Measurements from ENCODE around the gene ADCY6.
"Not testable (repeated sequence)": the region's sequence is repeated elsewhere in the genome, so short reads cannot be mapped to it uniquely, and the experiment has no call there.

The ADCY6 gene

DNA sequence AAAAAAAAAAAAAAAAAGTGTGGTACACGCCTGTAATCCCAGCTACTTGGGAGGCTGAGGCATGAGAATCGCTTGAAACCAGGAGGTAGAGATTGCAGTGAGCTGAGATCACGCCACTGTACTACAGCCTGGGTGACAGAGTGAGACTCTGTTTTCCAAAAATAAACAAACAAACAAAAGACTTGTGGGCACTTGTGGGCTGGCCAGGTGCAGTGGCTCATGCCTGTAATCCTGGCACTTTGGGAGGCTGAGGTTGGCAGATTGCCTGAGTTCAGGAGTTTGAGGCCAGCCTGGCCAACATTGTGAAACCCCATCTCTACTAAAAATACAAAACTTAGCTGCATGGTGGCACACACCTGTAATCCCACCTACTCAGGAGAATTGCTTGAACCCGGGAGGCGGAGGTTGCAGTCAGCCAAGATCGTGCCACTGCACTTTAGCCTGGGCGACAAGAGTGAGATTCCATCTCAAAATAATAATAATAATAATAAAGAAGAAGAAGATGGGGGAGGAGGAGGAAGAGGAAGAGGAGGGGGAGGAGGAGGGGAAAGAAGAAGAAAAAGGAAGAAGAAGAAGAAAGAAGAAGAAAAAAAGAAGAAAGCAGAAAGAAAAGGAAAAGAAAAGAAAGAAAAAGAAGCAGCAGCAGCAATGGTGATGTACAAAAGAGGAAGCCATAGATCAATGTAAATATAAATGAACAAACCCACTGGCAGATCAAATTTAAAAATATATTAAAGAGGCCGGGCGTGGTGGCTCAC lies 44.5 kb downstream of the ADCY6 start:
- no peak for DNase-seq

DNA sequence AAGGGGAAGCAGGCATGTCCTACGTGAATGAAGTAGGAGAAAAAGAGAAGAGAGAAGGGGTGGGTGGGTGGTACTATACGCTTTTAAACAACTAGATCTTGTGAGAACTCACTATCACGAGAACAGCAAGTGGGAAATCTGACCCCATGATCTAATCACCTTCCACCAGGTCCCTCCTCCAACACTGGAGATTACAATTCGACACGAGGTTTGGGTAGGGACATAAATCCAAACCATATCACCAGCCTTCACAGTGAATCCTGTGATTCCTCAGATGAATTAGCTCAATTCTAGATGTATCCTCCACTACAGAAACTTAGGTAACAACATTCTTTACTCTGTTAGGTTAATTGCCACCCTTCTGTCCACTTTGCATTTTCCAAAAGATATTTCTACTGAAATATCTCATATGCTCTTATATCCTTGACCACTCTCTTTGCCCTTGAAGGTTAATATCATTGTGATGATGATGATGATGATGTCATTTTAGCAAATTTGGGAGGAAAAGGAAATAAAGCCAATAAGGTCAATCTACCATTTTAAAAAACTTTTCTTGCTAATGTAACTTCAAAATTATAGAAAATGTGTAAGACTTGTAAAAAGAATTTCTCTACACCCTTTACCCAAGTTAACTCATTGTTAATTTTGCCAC lies 49.1 kb downstream of the ADCY6 start:
- DNase-seq = no peak

DNA sequence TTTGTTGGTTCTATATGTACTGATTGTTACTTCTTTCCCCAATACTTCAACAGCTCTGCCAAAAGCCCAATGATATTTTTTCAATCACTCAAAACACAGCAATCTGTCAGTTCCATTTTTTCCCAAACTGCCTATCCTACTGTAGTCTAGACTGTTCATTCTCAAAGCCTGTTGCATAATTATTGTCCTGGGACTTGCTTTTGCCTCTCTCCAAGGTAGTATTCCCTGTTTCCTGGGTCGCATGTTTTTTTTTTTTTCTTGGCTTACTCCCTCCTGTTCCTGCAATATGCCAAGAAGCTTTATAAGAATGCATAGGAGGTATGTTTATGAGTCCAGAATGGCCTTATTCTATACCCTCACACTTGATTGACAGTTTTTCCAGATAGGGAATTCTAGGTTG lies 52.4 kb downstream of the ADCY6 start:
- no peak for DNase-seq

DNA sequence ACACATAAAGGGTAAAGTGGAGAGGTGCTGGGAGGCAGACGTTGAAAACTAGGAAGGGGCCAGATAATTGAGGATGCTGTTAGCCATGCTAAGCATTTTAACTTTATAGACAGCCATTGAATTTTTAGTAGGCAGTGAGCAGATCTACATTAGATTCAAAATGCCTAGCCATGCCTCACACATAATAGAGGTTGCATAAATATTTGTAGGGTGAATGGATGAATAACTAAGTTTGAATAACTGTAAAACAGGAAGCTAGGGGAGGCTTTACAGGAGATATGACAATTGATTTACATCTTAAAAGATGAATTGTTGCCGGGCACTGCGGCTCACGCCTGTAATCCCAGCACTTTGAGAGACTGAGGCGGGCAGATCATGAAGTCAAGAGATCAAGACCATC lies 60.1 kb downstream of the ADCY6 start:
- DNase-seq = no peak

DNA sequence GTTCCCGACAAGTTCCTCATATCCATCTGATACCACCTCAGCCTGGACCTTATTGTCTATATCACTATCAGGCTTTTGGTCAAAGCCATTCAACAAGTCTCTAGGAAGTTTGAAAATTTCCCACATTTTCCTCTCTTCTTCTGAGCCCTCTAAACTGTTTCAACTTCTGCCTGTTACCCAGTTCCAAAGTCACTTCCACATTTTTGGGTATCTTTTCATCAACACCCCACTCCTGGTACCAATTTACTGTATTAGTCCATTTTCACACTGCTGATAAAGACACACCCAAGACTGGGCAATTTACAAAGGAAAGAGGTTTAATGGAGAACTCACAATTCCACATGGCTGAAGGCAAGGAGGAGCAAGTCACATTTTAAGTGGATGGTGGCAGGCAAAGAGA lies 68.2 kb downstream of the ADCY6 start:
- DNase-seq = not testable (repeated sequence)

DNA sequence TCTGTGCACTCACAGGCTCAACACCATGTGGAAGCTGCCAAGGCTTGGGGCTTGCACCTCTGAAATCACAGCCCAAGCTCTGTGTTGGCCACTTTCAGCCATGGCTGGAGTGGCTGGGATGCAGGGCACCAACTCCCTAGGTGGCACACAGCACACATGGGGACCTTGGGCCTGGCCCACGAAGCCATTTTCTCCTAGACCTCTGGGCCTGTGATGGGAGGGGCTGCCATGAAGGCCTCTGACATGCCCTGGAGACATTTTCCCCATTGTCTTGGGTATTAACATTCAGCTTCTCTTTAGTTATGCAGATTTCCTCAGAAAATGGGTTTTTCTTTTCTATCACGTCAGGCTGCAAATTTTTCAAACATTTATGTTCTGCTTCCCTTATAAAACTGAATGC lies 68.7 kb downstream of the ADCY6 start:
- not testable (repeated sequence) for DNase-seq

DNA sequence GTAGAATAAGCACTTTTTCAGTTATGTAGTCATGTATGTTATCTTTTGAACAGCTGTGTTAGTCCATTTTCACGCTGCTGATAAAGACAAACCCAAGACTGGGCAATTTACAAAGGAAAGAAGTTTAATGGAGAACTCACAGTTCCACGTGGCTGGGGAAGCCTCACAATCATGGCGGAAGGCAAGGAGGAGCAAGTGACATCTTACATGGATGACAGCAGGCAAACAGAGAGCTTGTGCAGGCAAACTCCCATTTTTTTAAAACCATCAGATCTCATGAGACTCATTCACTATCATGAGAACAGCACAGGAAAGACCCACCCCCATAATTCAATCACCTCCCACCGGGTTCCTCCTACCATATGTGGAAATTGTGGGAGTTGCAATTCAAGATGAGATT lies 69.9 kb downstream of the ADCY6 start:
- DNase-seq = not testable (repeated sequence)

DNA sequence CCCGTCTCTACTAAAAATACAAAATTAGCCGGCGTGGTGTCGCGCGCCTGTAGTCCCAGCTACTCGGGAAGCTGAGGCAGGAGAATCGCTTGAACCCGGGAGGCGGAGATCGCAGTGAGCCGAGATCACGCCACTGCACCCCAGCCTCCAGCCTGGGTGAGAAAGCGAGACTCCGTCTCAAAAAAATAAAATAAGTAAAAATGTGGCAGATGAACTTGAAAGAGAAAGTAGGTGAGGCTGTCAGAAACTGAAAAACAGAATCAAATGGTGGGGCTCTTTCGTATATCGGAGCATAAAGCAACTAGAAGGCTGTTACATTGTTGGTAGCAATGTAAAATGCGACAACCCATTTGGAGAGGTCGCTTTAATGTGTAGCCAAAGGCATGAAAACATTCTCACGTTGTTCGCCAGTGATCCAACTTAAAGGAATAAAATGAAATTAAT lies 71.6 kb downstream of the ADCY6 start:
- DNase-seq = no peak

DNA sequence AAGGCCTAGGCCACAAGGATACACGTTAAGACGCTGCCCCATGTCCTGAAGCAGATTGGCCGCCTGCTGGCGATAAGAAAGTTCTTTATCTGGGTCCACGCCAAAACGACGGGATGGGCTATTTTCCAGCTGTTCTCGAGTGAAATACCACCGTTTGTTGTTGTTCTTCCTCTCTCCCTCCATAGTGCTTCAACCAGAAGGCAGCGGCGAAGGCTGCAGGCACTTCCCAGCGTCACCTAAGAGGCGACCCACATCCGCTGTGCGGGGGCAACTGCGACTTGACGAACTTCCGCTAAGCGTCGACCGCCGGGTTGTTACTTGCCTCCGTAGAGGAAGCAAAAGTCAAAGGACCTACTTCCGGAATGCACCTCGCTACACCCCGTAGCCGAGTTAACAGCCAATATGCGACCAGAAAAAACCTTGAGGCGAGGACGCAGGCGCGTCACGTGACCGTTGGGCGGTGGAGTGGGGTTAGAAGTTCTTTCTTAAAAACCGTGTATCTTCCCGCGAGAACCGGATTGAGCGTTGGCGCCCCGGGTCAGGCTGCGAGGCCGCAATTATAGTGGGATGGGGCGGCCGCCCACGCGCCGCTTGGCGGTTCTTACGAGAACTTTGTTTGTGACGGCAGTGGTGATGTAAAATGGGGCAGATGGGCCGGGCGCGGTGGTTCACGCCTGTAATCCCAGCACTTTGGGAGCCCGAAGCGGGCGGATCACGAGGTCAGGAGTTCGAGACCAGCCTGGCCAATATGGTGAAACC lies 72.2 kb downstream of the ADCY6 start, which contains the start of gene CCNT1:
Gene CCNT1 (minus strand): TSS at position 215 of the 759 bp plus-strand sequence. CDS start 32 bp downstream, at position 183.
- peak; percentile 99 for DNase-seq

Measured in SIG-M5 (cell line).